Thyroid gland (tissue), 4 donors: ENCODE results near the gene PIGU. TPM values are rescaled to one million over a fixed set of nuclear protein-coding genes. Genes with fewer than 3 reads are reported as not detected.
A peak's percentile ranks its signal among the peaks of the same experiment; 100 is the strongest.

ENCODE experiments used
- DNase-seq, 2 donors: peaks; one replicate each; pipeline ENCODE4 v3.0.0-alpha.2; 2019
- H3K27ac ChIP-seq, 3 donors: fragments of 200-600 bp; sonication (generic); 1 replicate in 2 of 3; 2 replicates in 1 of 3; pipeline ENCODE4 v1.5.1; 2016 to 2019; ENCODE audit warnings: mild to moderate bottlenecking in 1 of 3, moderate library complexity in 1 of 3
- H3K27me3 ChIP-seq: fragments of 200-600 bp; sonication (generic); one replicate; pipeline ENCODE4 v1.5.1; 2019
- H3K36me3 ChIP-seq, 2 donors: fragments of 200-600 bp; sonication (generic); one replicate each; pipeline ENCODE4 v1.5.1; 2016 to 2019
- H3K4me1 ChIP-seq, 2 donors: fragments of 200-600 bp; sonication (generic); one replicate each; pipeline ENCODE4 v1.5.1; 2017 to 2019
- H3K4me3 ChIP-seq, 3 donors: fragments of 200-600 bp; sonication (generic); replicated peaks in 1 of 3; 1 replicate in 2 of 3; 2 replicates in 1 of 3; pipeline ENCODE4 v1.5.1; 2016; ENCODE audit warnings: mild to moderate bottlenecking in 1 of 3
- H3K9me3 ChIP-seq: fragments of 200-600 bp; sonication (generic); one replicate; pipeline ENCODE4 v1.5.1; 2017
- POLR2A ChIP-seq, 2 donors: fragments of 450-650 bp; IDR thresholded peaks; one replicate each; pipeline ENCODE4 v1.6.1; 2017; ENCODE audit warnings: antibody characterized with exemption in 2 of 2, mild to moderate bottlenecking in 2 of 2, moderate library complexity in 1 of 2
- WGBS, 2 donors: methylation state at CpG; one replicate each; pipeline ENCODE4 v1.1.5; 2017; 5-methylcytosine and 5-hydroxymethylcytosine counted together
- intact Hi-C: fragments of 100-400 bp; cut with DNase I; formaldehyde crosslinking; loops from one replicate; pipeline ENCODE4 v1.15.1; 2023
- total RNA-seq, 4 donors: library from RNA; depleted of rRNA; stranded (reverse); fragments of >200 nt; gene quantifications; one replicate each; pipeline ENCODE4 v1.2.3, GENCODE V29; 2016
- TF ChIP-seq, protein P1 (sequence below), 6 experiments: fragments of 200-600 bp in 3 of 6; fragments of 450-650 bp in 3 of 6; sonication (generic) in 3 of 6; IDR thresholded peaks; one replicate each; pipeline ENCODE4 v1.5.1; 2016 to 2019; ENCODE audit warnings: antibody characterized with exemption in 6 of 6, mild to moderate bottlenecking in 2 of 6, inconsistent platforms in 1 of 6, moderate library complexity in 1 of 6

The PIGU gene
- total RNA-seq, 4 donors from 2014 or later: 12.1 to 25.8 (median 18.0) TPM

DNA sequence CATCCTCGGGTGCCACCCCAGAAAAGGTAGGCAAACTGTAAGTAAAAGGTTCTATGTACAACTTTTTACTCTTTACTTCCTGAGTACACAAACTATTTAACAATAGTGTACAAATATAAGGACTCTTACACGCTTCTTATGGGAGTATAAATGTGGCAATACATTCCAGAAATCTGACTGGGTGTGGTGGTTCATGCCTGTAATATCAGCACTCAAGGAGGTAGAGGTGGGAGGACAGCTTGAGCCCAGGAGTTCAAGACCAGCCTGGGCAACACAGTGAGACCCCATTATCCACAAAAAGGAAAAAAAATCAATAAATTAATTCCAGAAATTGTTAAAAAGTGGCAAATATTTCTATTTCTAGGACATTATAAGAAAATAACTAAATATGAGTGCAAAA, 48.9 kb downstream of the PIGU start:
- Histone ChIP-seq H3K27me3 (no peaks in the 10 kb centered on the region), H3K4me1 (peaks cover 4 to 11% of the 10 kb centered on the region in 2 donors), H3K27ac (no peak overlapping the region), H3K9me3 (no peaks in the 10 kb centered on the region), H3K4me3 (no peak overlapping the region), H3K36me3 (no peaks in the 10 kb centered on the region)
- no peak for DNase-seq
- 86% methylated on average over 2 of the region's 2 CpGs for WGBS, 2 donors
- TF ChIP-seq, protein P1, sequence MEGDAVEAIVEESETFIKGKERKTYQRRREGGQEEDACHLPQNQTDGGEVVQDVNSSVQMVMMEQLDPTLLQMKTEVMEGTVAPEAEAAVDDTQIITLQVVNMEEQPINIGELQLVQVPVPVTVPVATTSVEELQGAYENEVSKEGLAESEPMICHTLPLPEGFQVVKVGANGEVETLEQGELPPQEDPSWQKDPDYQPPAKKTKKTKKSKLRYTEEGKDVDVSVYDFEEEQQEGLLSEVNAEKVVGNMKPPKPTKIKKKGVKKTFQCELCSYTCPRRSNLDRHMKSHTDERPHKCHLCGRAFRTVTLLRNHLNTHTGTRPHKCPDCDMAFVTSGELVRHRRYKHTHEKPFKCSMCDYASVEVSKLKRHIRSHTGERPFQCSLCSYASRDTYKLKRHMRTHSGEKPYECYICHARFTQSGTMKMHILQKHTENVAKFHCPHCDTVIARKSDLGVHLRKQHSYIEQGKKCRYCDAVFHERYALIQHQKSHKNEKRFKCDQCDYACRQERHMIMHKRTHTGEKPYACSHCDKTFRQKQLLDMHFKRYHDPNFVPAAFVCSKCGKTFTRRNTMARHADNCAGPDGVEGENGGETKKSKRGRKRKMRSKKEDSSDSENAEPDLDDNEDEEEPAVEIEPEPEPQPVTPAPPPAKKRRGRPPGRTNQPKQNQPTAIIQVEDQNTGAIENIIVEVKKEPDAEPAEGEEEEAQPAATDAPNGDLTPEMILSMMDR (IDR thresholded peaks at IDR 0.05): no peak
- no peak for TF ChIP-seq POLR2A (IDR thresholded peaks at IDR 0.05)
- intact Hi-C loops: no loop called here

DNA sequence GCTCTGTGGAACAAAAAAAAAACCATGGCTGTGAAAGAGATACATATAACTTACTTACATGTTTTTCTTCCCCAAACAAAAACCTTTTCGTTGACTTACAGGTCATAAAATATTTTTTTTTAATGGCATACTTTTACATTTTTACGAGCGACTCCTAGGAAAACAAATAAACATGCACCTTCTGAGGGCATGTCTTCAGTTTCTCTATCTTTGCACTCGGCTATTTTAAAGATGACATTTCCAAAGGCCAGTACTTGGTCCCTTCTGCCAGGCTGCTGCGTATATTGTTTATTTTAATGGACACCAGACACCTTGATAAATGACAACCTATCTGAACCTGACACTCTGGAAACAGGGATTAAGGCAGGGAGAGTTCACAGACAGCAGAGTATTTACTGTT, 49.4 kb downstream of the PIGU start:
- no peak overlapping the region for H3K4me3 ChIP-seq
- TF ChIP-seq POLR2A (IDR thresholded peaks at IDR 0.05): no peak
- TF ChIP-seq, protein P1 (IDR thresholded peaks at IDR 0.05): no peak
- DNase-seq: no peak
- no peak overlapping the region for H3K27ac ChIP-seq
- peaks cover 4 to 11% of the 10 kb centered on the region in 2 donors for H3K4me1 ChIP-seq
- H3K9me3 ChIP-seq: no peaks in the 10 kb centered on the region
- H3K36me3 ChIP-seq: no peaks in the 10 kb centered on the region
- intact Hi-C loops: no loop called here
- whole genome bisulfite sequencing, 2 donors: 89% methylated on average over 5 of the region's 5 CpGs
- no peaks in the 10 kb centered on the region for H3K27me3 ChIP-seq

DNA sequence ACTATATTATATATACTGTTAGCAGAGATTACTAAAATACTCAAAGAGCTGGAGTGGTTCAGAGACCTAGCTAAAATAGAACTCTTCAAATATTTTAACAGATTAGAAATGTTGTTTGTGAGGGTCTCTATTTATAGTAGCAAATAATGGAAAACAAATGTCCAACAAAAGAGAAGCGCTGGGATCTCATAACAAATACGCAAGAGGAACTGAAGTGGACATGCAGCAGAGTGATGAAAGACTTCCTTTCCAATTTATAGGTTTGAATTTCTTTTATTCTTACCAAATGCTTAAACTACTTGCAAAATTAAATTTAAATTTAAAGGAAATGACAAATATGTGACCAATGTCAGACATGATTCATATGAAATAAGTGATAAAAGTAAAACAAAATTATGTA, 49.9 kb downstream of the PIGU start:
- no peak overlapping the region for H3K4me3 ChIP-seq
- DNase-seq: no peak
- H3K36me3 ChIP-seq: no peaks in the 10 kb centered on the region
- H3K27me3 ChIP-seq: no peaks in the 10 kb centered on the region
- intact Hi-C loops: no loop called here
- no peak overlapping the region for H3K27ac ChIP-seq
- TF ChIP-seq, protein P1 (IDR thresholded peaks at IDR 0.05): no peak
- no peak for TF ChIP-seq POLR2A (IDR thresholded peaks at IDR 0.05)
- no peaks in the 10 kb centered on the region for H3K9me3 ChIP-seq
- H3K4me1 ChIP-seq: peaks cover 4 to 11% of the 10 kb centered on the region in 2 donors
- WGBS, 2 donors: 80 to 88% methylated on average over 2 of the region's 2 CpGs

DNA sequence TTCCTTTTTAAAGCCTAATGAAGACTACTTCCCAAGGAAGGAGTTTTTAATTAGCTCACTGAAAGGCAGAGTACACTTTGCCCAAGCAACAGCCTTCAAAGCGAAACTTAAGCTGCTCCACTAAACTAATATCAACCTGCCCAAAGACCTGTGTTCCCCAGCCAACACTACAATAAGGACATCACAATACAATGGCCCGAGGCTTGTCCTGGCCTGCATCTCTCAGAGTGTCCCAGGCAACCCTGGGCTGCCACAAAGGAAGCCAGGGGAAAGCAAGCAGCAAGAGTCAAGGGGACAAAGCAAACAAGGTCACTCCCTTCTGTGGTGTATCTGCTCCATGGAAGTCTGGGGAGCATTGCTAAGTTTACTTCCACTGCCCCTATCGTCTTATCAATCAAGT, 52.3 kb downstream of the PIGU start:
- intact Hi-C loops: no loop called here
- WGBS, 2 donors: 77 to 87% methylated on average over 3 of the region's 3 CpGs
- no peaks in the 10 kb centered on the region for H3K36me3 ChIP-seq
- H3K9me3 ChIP-seq: no peaks in the 10 kb centered on the region
- TF ChIP-seq, protein P1 (IDR thresholded peaks at IDR 0.05): no peak
- no peak for TF ChIP-seq POLR2A (IDR thresholded peaks at IDR 0.05)
- H3K4me3 ChIP-seq: no peak overlapping the region
- peak in 1 of 2 donors; percentile 12 for DNase-seq
- peaks cover 4 to 11% of the 10 kb centered on the region in 2 donors for H3K4me1 ChIP-seq
- no peaks in the 10 kb centered on the region for H3K27me3 ChIP-seq
- no peak overlapping the region for H3K27ac ChIP-seq

DNA sequence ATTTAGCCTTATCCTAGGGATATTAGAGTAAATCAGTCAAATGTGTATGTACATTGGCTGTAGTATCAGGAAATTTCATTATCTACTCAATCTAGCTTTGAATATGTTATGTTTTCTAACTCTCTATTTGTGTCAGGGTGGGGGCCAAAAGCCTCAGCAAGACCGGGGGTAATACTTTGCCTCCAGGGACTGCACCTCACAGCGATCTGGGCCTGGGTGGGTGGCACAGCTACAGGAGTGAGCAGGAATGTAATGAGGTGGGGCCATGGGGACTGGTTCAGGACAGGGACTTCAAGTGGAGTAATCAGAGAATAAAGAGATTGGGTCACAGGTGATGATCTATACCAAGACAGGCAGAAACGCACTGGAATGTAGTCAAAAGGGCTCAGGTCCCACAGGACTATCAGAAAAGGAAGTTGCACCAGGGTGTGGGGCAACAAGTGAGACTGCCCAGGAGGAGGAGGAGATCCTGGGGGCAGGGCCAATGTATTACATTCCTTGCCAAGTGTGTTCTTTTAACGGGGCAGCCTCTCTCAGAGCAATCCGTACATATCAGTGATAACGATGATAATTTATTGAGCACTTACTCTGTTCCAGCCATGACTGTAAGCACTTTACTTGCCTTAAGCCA, 54.0 kb downstream of the PIGU start:
- 93 to 96% methylated on average over 6 of the region's 6 CpGs for WGBS, 2 donors
- no peak for DNase-seq
- Histone ChIP-seq H3K4me1 (peaks cover 4 to 11% of the 10 kb centered on the region in 2 donors), H3K36me3 (no peaks in the 10 kb centered on the region), H3K9me3 (no peaks in the 10 kb centered on the region), H3K27me3 (no peaks in the 10 kb centered on the region), H3K4me3 (no peak overlapping the region), H3K27ac (no peak overlapping the region)
- intact Hi-C loops: no loop called here
- no peak for TF ChIP-seq POLR2A (IDR thresholded peaks at IDR 0.05)
- TF ChIP-seq, protein P1 (IDR thresholded peaks at IDR 0.05): no peak
